Measurements from ENCODE around the gene MUC5B.

GRCh38 chr11:1259561-1259960 lies 36.7 kb downstream of the MUC5B start:
- TF ChIP-seq CTCF (IDR thresholded peaks at IDR 0.05) (no peak), POLR2A (IDR thresholded peaks at IDR 0.05) (no peak)
